HepG2 (cell line): ENCODE data around the gene TMEM87B.

ENCODE experiments used
- CREBL2 ChIP-seq: sonication (generic); formaldehyde crosslinking; IDR thresholded peaks from 2 replicates; pipeline ENCODE4 v1.8.1; 2023; ENCODE audit warnings: missing genetic modification reagents, mild to moderate bottlenecking, borderline replicate concordance
- CREM ChIP-seq, 2 experiments: sonication (generic) in 1 of 2; formaldehyde crosslinking in 1 of 2; IDR thresholded peaks; 2 replicates each; pipeline versions ENCODE4 v1.4.0 to v1.6.1; 2016 to 2020; ENCODE audit warnings: antibody characterized with exemption in 1 of 2, mild to moderate bottlenecking in 1 of 2, missing genetic modification reagents in 1 of 2
- CTCF ChIP-seq: sonication (generic); formaldehyde crosslinking; IDR thresholded peaks from 2 replicates; pipeline ENCODE4 v1.5.0; 2020; ENCODE audit warnings: mild to moderate bottlenecking, missing genetic modification reagents, moderate library complexity
- EP300 ChIP-seq, 3 experiments: sonication (generic) in 1 of 3; formaldehyde crosslinking in 1 of 3; IDR thresholded peaks; 2 replicates each; pipeline versions ENCODE4 v1.5.1 to v1.6.1; 2011 to 2020; ENCODE audit warnings: low read depth in 2 of 3, low read length in 2 of 3, borderline replicate concordance in 1 of 3, improper control_type of control experiment in 1 of 3, mild to moderate bottlenecking in 1 of 3, missing genetic modification reagents in 1 of 3, moderate library complexity in 1 of 3
- HNRNPL ChIP-seq: fragments of 200-400 bp; formaldehyde crosslinking; IDR thresholded peaks from 2 replicates; pipeline ENCODE4 v1.6.1; 2017; ENCODE audit warnings: mild to moderate bottlenecking, low read depth, low read length
- KAT8 ChIP-seq: IDR thresholded peaks from 2 replicates; pipeline ENCODE4 v1.6.1; 2016; ENCODE audit warnings: missing genetic modification reagents, missing compliant biosample characterization
- KDM4B ChIP-seq: sonication (generic); formaldehyde crosslinking; IDR thresholded peaks from 2 replicates; pipeline ENCODE4 v1.4.0; 2020; ENCODE audit warnings: missing genetic modification reagents
- NFAT5 ChIP-seq: sonication (generic); formaldehyde crosslinking; IDR thresholded peaks from 2 replicates; pipeline ENCODE4 v1.4.0; 2020; ENCODE audit warnings: missing genetic modification reagents
- TMF1 ChIP-seq: sonication (generic); formaldehyde crosslinking; IDR thresholded peaks from 2 replicates; pipeline ENCODE4 v1.8.1; 2022; ENCODE audit warnings: low read depth, missing genetic modification reagents
- ZNF816 ChIP-seq: sonication (generic); formaldehyde crosslinking; IDR thresholded peaks from 2 replicates; pipeline ENCODE4 v1.8.0; 2022; ENCODE audit warnings: missing genetic modification reagents, mild to moderate bottlenecking, borderline replicate concordance
- TF ChIP-seq, protein P1 (sequence below): sonication (generic); formaldehyde crosslinking; IDR thresholded peaks from 2 replicates; pipeline ENCODE4 v1.8.0; 2022; ENCODE audit warnings: mild to moderate bottlenecking, missing genetic modification reagents, borderline replicate concordance

GRCh38 chr2:112157472-112157871 is 102.4 kb downstream of the TMEM87B start:
- TF ChIP-seq, protein P1, sequence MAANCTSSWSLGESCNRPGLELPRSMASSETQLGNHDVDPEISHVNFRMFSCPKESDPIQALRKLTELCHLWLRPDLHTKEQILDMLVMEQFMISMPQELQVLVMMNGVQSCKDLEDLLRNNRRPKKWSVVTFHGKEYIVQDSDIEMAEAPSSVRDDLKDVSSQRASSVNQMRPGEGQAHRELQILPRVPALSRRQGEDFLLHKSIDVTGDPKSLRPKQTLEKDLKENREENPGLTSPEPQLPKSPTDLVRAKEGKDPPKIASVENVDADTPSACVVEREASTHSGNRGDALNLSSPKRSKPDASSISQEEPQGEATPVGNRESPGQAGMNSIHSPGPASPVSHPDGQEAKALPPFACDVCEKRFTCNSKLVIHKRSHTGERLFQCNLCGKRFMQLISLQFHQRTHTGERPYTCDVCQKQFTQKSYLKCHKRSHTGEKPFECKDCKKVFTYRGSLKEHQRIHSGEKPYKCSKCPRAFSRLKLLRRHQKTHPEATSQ (CRISPR knock-in tag): no peak
- TF ChIP-seq NFAT5: no peak
- TF ChIP-seq CTCF (CRISPR knock-in tag): no peak
- TF ChIP-seq HNRNPL: no peak
- TF ChIP-seq TMF1 (CRISPR knock-in tag): no peak
- TF ChIP-seq CREBL2 (CRISPR knock-in tag): no peak
- no peak for TF ChIP-seq EP300 (IDR thresholded peaks at IDR 0.05; ENCODE audit: low read depth in 2 of 2, low read length in 2 of 2)
- TF ChIP-seq EP300 (CRISPR knock-in tag; IDR thresholded peaks at IDR 0.05; ENCODE audit: borderline replicate concordance): no peak
- no peak for TF ChIP-seq CREM (IDR thresholded peaks at IDR 0.05)
- no peak for TF ChIP-seq CREM (CRISPR knock-in tag; IDR thresholded peaks at IDR 0.05)
- no peak for TF ChIP-seq KAT8 (CRISPR knock-in tag)
- TF ChIP-seq KDM4B (CRISPR knock-in tag): no peak
- no peak for TF ChIP-seq ZNF816 (CRISPR knock-in tag)
